HepG2 (cell line): Measurements from ENCODE around the gene CCDC7. TPM values are rescaled to one million over a fixed set of nuclear protein-coding genes. Genes with fewer than 3 reads are reported as not detected.

Experiments
- ATF6 ChIP-seq: sonication (generic); formaldehyde crosslinking; conservative IDR thresholded peaks from 2 replicates; pipeline ENCODE4 v1.4.0; 2020; ENCODE audit warnings: missing genetic modification reagents
- MBNL3 ChIP-seq: fragments of 250-450 bp; sonication (Bioruptor Pico); conservative IDR thresholded peaks from 2 replicates; pipeline ENCODE4 v1.8.0; 2022; ENCODE audit warnings: mild to moderate bottlenecking, inconsistent platforms
- RARA ChIP-seq: IDR thresholded peaks from 2 replicates; pipeline ENCODE4 v1.6.1; 2016; ENCODE audit warnings: missing genetic modification reagents, missing compliant biosample characterization
- SOX5 ChIP-seq: IDR thresholded peaks from 2 replicates; pipeline ENCODE4 v1.6.1; 2016; ENCODE audit warnings: borderline replicate concordance
- TOE1 ChIP-seq: sonication (generic); formaldehyde crosslinking; IDR thresholded peaks from 2 replicates; pipeline ENCODE4 v1.4.0; 2020; ENCODE audit warnings: mild to moderate bottlenecking, missing genetic modification reagents
- ZNF256 ChIP-seq: sonication (generic); formaldehyde crosslinking; conservative IDR thresholded peaks from 2 replicates; pipeline ENCODE4 v1.4.0; 2020; ENCODE audit warnings: missing genetic modification reagents
- ZNF281 ChIP-seq: sonication (generic); formaldehyde crosslinking; IDR thresholded peaks from 2 replicates; pipeline ENCODE4 v1.4.0; 2020; ENCODE audit warnings: missing genetic modification reagents, borderline replicate concordance
- ZNF326 ChIP-seq: sonication (generic); formaldehyde crosslinking; IDR thresholded peaks from 2 replicates; pipeline ENCODE4 v1.4.0; 2020; ENCODE audit warnings: missing genetic modification reagents, borderline replicate concordance
- ZNF33B ChIP-seq: sonication (generic); formaldehyde crosslinking; IDR thresholded peaks from 2 replicates; pipeline ENCODE4 v1.5.1; 2020; ENCODE audit warnings: mild to moderate bottlenecking, missing genetic modification reagents
- ZNF460 ChIP-seq: sonication (generic); formaldehyde crosslinking; IDR thresholded peaks from 2 replicates; pipeline ENCODE4 v1.5.1; 2020; ENCODE audit warnings: missing genetic modification reagents, mild to moderate bottlenecking, borderline replicate concordance
- ZNF552 ChIP-seq: sonication (generic); formaldehyde crosslinking; IDR thresholded peaks from 2 replicates; pipeline ENCODE4 v1.9.0; 2022; ENCODE audit warnings: missing genetic modification reagents, mild to moderate bottlenecking, borderline replicate concordance
- ZNF567 ChIP-seq: sonication (generic); formaldehyde crosslinking; IDR thresholded peaks from 2 replicates; pipeline ENCODE4 v1.8.1; 2023; ENCODE audit warnings: mild to moderate bottlenecking, missing genetic modification reagents, borderline replicate concordance
- ZNF652 ChIP-seq: IDR thresholded peaks from 2 replicates; pipeline ENCODE4 v1.6.1; 2016; ENCODE audit warnings: low read depth, borderline replicate concordance
- polyA plus RNA-seq, 8 experiments: library from polyadenylated mRNA; depleted of rRNA in 3 of 8; stranded (reverse) in 7 of 8; unstranded in 1 of 8; fragments of >200 nt; fragmentation: Illumina TruSeq in 4 of 8; extraction: Trizol in 4 of 8; gene quantifications; 2 replicates each; pipeline versions ENCODE4 v1.2.1 to v1.2.3, GENCODE V29; 2011 to 2016; ENCODE audit warnings: low read depth in 4 of 8, missing spikeins in 1 of 8, mixed read lengths in 1 of 8; ENCODE audit not compliant: insufficient read depth in 1 of 8
- total RNA-seq, 5 experiments: library from RNA; depleted of rRNA; stranded (reverse); fragments of >200 nt; fragmentation: Illumina TruSeq; extraction: Trizol; gene quantifications; 2 replicates each; pipeline ENCODE4 v1.2.3, GENCODE V29; 2016; ENCODE audit warnings: low read depth in 1 of 5
- TF ChIP-seq, protein P1 (sequence below): sonication (generic); formaldehyde crosslinking; IDR thresholded peaks from 2 replicates; pipeline ENCODE4 v1.4.0; 2020; ENCODE audit warnings: missing genetic modification reagents, borderline replicate concordance
- TF ChIP-seq, protein P2 (sequence below): fragments of 450-650 bp; IDR thresholded peaks from 2 replicates; pipeline ENCODE4 v1.6.1; 2016
- TF ChIP-seq, protein P3 (sequence below): IDR thresholded peaks from 2 replicates; pipeline ENCODE4 v1.6.1; 2016; ENCODE audit warnings: low read depth

Gene CCDC7
- total and polyA plus RNA-seq, 2 of the 13 experiments (the other 11 are each of a cell fraction or from before 2014, with no cell fraction given) = 0.40 to 1.8 TPM

- no peak for TF ChIP-seq ZNF281 (CRISPR knock-in tag)
- TF ChIP-seq RARA = 0 out of 2 replicates have a peak, but pooled peaks have one; percentile 23
- no peak for TF ChIP-seq MBNL3 (CRISPR knock-in tag)
- no peak for TF ChIP-seq ZNF567 (CRISPR knock-in tag)
- TF ChIP-seq ZNF256 (CRISPR knock-in tag) = no peak
- TF ChIP-seq SOX5 (CRISPR knock-in tag) = no peak
- TF ChIP-seq, protein P1, sequence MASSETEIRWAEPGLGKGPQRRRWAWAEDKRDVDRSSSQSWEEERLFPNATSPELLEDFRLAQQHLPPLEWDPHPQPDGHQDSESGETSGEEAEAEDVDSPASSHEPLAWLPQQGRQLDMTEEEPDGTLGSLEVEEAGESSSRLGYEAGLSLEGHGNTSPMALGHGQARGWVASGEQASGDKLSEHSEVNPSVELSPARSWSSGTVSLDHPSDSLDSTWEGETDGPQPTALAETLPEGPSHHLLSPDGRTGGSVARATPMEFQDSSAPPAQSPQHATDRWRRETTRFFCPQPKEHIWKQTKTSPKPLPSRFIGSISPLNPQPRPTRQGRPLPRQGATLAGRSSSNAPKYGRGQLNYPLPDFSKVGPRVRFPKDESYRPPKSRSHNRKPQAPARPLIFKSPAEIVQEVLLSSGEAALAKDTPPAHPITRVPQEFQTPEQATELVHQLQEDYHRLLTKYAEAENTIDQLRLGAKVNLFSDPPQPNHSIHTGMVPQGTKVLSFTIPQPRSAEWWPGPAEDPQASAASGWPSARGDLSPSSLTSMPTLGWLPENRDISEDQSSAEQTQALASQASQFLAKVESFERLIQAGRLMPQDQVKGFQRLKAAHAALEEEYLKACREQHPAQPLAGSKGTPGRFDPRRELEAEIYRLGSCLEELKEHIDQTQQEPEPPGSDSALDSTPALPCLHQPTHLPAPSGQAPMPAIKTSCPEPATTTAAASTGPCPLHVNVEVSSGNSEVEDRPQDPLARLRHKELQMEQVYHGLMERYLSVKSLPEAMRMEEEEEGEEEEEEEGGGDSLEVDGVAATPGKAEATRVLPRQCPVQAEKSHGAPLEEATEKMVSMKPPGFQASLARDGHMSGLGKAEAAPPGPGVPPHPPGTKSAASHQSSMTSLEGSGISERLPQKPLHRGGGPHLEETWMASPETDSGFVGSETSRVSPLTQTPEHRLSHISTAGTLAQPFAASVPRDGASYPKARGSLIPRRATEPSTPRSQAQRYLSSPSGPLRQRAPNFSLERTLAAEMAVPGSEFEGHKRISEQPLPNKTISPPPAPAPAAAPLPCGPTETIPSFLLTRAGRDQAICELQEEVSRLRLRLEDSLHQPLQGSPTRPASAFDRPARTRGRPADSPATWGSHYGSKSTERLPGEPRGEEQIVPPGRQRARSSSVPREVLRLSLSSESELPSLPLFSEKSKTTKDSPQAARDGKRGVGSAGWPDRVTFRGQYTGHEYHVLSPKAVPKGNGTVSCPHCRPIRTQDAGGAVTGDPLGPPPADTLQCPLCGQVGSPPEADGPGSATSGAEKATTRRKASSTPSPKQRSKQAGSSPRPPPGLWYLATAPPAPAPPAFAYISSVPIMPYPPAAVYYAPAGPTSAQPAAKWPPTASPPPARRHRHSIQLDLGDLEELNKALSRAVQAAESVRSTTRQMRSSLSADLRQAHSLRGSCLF = no peak
- no peak for TF ChIP-seq ZNF33B (CRISPR knock-in tag)
- TF ChIP-seq, protein P2, sequence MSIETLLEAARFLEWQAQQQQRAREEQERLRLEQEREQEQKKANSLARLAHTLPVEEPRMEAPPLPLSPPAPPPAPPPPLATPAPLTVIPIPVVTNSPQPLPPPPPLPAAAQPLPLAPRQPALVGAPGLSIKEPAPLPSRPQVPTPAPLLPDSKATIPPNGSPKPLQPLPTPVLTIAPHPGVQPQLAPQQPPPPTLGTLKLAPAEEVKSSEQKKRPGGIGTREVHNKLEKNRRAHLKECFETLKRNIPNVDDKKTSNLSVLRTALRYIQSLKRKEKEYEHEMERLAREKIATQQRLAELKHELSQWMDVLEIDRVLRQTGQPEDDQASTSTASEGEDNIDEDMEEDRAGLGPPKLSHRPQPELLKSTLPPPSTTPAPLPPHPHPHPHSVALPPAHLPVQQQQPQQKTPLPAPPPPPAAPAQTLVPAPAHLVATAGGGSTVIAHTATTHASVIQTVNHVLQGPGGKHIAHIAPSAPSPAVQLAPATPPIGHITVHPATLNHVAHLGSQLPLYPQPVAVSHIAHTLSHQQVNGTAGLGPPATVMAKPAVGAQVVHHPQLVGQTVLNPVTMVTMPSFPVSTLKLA = no peak
- no peak for TF ChIP-seq ZNF652 (CRISPR knock-in tag)
- TF ChIP-seq, protein P3, sequence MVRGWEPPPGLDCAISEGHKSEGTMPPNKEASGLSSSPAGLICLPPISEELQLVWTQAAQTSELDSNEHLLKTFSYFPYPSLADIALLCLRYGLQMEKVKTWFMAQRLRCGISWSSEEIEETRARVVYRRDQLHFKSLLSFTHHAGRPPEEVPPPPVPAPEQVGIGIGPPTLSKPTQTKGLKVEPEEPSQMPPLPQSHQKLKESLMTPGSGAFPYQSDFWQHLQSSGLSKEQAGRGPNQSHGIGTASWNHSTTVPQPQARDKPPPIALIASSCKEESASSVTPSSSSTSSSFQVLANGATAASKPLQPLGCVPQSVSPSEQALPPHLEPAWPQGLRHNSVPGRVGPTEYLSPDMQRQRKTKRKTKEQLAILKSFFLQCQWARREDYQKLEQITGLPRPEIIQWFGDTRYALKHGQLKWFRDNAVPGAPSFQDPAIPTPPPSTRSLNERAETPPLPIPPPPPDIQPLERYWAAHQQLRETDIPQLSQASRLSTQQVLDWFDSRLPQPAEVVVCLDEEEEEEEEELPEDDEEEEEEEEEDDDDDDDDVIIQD = no peak
- no peak for TF ChIP-seq ZNF552 (CRISPR knock-in tag)
- no peak for TF ChIP-seq TOE1 (CRISPR knock-in tag)
- no peak for TF ChIP-seq ZNF460 (CRISPR knock-in tag)
- no peak for TF ChIP-seq ZNF326 (CRISPR knock-in tag)
- no peak for TF ChIP-seq ATF6 (CRISPR knock-in tag)
Observed at GRCh38 chr10:32788359-32788758, 342.4 kb downstream of the CCDC7 start (continued).
